AG10803 (cell line): ENCODE data around the gene PLK2.

Source experiments
- DNase-seq: peaks from one replicate; pipeline ENCODE4 v3.0.0; 2010; ENCODE audit warnings: low read depth
- H3K4me3 ChIP-seq: 2 replicates; pipeline ENCODE4 v1.5.1; 2011; ENCODE audit warnings: mild to moderate bottlenecking, low read length, control low read depth
- TF ChIP-seq, protein P1 (sequence below): conservative IDR thresholded peaks from 2 replicates; pipeline ENCODE4 v1.5.1; 2011; ENCODE audit warnings: mild to moderate bottlenecking, low read length, control low read depth, inconsistent platforms

PLK2 gene

DNA sequence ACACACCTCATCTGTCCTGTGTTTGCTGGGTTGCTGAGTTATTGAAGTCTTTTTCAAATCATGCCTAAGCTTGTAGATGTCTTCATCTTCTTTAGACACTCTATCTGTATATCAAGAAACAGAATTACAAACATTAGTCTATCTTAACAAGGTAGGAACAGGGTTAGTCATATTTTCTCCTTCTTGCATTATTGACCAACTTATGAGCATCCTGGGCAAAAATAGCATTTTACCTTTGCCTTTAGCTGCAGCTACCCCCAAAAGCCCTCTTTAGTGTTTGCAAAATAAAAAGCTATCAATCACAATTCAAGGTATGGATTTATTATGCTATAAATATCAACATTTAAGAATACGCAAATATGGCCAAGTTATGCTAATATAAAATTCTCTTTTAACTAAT is 3.4 kb downstream of the PLK2 start:
- H3K4me3 ChIP-seq, result peak overlapping the region; percentile 78
- DNase-seq, result no peak
- TF ChIP-seq, protein P1, sequence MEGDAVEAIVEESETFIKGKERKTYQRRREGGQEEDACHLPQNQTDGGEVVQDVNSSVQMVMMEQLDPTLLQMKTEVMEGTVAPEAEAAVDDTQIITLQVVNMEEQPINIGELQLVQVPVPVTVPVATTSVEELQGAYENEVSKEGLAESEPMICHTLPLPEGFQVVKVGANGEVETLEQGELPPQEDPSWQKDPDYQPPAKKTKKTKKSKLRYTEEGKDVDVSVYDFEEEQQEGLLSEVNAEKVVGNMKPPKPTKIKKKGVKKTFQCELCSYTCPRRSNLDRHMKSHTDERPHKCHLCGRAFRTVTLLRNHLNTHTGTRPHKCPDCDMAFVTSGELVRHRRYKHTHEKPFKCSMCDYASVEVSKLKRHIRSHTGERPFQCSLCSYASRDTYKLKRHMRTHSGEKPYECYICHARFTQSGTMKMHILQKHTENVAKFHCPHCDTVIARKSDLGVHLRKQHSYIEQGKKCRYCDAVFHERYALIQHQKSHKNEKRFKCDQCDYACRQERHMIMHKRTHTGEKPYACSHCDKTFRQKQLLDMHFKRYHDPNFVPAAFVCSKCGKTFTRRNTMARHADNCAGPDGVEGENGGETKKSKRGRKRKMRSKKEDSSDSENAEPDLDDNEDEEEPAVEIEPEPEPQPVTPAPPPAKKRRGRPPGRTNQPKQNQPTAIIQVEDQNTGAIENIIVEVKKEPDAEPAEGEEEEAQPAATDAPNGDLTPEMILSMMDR, result no peak

DNA sequence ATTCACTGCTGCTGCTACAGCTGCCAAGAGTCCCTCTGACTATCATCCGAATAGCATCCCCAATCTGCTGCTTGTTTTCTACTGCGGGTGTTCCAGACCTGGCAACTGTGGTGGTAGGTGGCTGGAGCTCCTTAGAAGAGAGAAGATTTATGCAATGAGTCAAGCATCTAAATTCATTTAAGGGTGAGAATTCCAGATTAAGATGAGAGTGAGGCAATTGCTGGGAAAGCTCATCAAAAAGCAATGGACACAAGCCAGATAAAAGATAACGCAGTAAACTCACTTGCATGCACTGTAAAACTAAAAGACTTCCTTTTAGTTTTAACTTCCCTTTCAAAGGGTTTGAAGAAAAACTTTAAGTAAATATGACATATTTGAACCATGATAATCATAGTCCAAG is 3.9 kb downstream of the PLK2 start:
- DNase-seq, result no peak
- TF ChIP-seq, protein P1, result no peak
- peak overlapping the region; percentile 78 for H3K4me3 ChIP-seq

DNA sequence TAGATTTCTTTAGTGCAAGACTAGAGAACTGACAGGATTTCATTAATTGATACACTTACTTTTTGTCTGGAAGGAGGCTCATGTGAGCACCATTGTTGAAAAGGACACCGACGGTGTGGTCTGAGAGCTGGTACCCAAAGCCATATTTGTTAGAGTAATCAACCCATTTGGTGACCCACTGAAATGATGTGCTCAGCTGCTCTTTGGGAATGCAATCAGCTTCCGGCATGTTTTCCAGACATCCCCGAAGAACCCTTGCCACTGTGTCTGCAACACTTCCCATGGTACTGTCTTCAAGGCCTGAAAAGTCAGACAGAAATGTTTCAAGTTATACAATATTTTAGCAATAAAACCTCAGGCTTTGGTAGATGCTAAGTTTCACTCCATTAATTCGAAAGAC is 4.4 kb downstream of the PLK2 start:
- no peak overlapping the region for H3K4me3 ChIP-seq
- no peak for DNase-seq
- TF ChIP-seq, protein P1, result no peak

DNA sequence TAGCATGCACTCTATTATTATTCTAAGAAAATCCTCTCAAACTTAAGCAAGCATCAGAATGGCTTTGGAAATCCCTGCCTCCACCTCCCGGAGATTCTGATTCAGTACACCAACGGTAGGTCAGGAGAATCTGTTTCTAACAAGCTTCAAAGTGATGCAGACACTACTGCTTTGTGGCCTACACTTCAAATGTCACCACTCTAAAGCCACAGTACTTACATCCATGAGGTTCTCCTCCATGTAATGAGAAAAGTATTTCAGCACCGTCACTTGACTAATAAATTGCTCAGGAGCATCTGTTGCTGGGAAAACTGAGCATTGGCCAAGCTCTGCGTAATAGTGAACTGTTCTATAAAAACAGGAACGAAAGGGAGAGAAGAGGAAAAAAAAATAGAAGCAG is 4.8 kb downstream of the PLK2 start:
- DNase-seq, result peak; percentile 55
- TF ChIP-seq, protein P1, result no peak
- peak overlapping the region; percentile 10; the same call in 1 of the 2 replicates for H3K4me3 ChIP-seq

DNA sequence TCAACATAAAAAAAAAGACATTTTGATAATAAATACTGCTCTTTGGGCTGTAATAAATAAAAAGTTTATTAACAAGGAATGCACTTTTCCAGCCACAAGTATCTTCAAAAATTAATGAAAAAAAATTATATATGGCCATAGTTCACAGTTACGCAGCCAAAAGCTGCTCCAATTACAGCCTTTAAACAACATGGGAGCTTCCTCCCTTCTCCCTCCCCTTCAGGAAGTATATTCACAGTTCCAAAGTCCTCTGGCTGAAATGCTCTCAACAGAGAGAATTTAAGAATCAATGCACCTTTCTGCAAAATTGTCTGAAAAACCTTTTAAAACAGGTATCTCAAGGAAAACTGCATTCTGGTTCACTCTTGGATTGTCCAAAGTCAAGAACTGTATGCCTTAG is 5.9 kb downstream of the PLK2 start:
- H3K4me3 ChIP-seq, result no peak overlapping the region

DNA sequence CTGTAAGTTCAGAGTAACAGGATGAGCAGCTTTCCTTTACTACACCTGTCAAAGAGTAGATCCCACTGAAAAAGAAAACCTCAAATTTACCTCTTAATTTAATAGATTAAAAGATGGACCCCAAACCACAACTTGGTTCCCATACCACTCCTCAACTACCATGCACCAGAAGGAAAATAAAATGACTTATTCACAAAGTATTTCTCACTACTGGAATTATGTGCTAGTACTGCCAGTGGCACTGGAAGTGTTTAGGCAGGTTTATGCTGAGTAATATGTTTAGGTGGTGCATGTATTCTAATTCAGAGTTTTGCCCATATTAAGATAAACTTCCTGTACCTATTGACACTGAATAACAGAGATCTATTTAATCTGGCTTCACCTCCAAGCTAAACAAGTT is 6.6 kb downstream of the PLK2 start:
- peak; percentile 12 for DNase-seq
- TF ChIP-seq, protein P1, result no peak
- no peak overlapping the region for H3K4me3 ChIP-seq

More for the DNA sequence above, 5.9 kb downstream of the PLK2 start:
- DNase-seq, result no peak
- TF ChIP-seq, protein P1, result no peak

DNA sequence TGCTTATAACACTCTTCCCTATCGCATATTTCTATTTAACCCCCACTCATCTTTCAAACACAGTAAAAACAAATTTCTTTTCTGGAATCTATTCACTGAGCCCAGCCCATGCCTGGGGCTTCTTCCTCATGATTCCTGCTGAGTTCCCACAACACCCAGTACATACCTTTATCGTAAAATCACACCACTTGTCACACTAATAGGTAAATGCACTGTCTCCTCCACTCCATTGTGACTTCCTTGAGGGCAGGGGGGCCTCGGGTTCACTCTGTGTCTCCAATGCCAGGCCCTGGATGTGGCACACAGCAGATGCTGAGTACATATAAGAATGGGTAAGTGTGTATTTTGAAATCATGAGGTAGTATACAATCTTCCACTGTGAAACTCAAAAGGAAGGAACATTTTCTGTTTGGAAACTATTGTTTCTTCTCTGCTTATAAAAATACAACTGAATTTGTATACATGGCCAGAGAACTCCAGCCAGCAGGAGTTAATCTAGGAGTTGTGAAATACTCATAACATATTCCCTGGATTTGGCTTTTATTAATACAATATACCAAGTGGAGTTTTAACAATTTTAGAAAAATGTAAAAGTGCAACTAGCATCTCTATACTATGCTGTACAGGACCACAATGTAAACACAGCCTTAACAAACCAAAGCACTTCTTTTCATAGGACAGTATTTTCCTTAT is 7.2 kb downstream of the PLK2 start:
- peak; percentile 29 for DNase-seq
- no peak overlapping the region for H3K4me3 ChIP-seq
- TF ChIP-seq, protein P1, result no peak
